ENCODE measurements around the gene SSC4D. TPM values are rescaled to one million over a fixed set of nuclear protein-coding genes. Genes with fewer than 3 reads are reported as not detected.
A peak's percentile ranks its signal among the peaks of the same experiment; 100 is the strongest.

The SSC4D gene
- total and polyA plus RNA-seq, 2 experiments from 2014 or later = 0.43 to 0.66 TPM

DNA sequence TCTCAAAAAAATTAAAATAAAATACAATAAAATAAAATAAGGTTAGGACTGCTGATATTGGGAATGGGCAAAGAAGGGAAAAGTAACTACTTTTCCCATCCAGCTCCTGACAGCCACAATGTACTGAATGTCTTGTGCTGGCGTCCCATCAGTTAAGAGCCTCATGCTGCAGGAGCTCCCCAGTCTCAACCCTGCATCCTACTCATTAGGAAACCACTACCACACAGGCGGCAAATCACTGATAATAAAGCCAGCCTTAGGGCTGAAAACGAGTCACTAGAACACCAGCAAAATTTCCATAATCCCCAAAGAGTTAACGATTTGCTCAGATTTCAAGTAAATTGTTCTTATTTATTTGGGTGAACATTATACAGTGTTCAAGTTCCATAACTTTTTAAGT lies 55.0 kb downstream of the SSC4D start:
- peaks cover 42% of the 10 kb centered on the region for H3K4me1 ChIP-seq (ENCODE audit: insufficient read depth)
- no peak overlapping the region for H2AFZ ChIP-seq
- no peak for TF ChIP-seq EZH2 (IDR thresholded peaks at IDR 0.05; ENCODE audit: insufficient read depth, poor library complexity, severe bottlenecking)
- TF ChIP-seq EZH2phosphoT487 (IDR thresholded peaks at IDR 0.05; ENCODE audit: insufficient read depth, low read depth) = no peak
- peaks cover 63% of the 10 kb centered on the region for H3F3A ChIP-seq (ENCODE audit: insufficient read depth)
- H3K27ac ChIP-seq = no peak overlapping the region
- H4K20me1 ChIP-seq (ENCODE audit: insufficient read depth) = peaks cover 64% of the 10 kb centered on the region; the same call in 1 of the 2 replicates
- H3K4me2 ChIP-seq (ENCODE audit: unreplicated experiment) = no peak overlapping the region
- 69 to 71% methylated on average over 4 of the region's 4 CpGs for WGBS, 2 experiments (ENCODE audit: low coverage in 1 of 2, low lambda C conversion rate in 2 of 2, missing lambda C conversion rate in 2 of 2)
- in situ Hi-C loops (cut with MboI) = no loop called here
- no peak overlapping the region for H3K9ac ChIP-seq
- no peak for DNase-seq
- no peaks in the 10 kb centered on the region for H3K27me3 ChIP-seq (replicated peaks; ENCODE audit: insufficient read depth)
- H3K4me3 ChIP-seq = no peak overlapping the region
- no peaks in the 10 kb centered on the region for H3K9me3 ChIP-seq (ENCODE audit: low read depth)
- H3K36me3 ChIP-seq (ENCODE audit: low read depth) = peaks cover 36% of the 10 kb centered on the region
- H3K9me2 ChIP-seq (ENCODE audit: insufficient read depth) = no peaks in the 10 kb centered on the region
- peaks cover 91% of the 10 kb centered on the region for H3K79me2 ChIP-seq (ENCODE audit: insufficient read depth)

DNA sequence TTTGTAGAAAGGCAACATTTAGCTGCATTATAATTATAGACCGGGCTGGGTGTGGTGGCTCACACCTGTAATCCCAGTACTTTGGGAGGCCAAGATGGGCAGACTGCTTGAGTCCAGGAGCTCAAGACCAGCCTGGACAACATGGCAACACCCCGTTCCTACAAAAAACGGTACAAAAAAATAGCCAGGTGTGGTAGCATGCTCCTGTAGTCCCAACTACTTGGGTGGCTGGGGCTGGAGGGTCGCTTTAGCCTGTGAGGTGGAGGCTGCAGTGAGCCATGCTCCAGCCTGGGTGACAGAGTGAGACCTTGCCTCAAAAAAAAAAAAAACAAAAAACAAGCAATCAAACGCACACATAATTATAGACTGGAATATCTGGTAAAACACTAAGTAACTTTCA lies 55.8 kb downstream of the SSC4D start:
- DNase-seq = no peak

DNA sequence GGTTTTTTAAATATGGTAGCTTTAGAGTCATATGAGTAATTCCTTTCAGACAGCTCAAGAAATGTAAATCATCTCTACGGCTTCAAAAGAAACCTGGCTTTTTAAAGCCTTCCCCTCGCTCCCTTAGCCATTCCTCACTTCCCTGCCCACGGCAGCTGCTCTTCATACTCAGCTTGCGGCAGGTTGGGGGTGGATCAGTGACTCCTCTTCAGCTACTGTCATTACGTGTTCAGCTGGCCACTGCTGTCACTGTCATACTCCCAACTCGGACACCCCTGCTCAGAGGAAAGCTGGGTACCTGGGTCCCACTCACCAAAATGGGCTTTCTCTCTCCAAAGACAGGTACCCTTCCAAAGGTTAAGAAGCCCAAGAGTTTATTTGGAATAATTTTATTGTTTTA lies 57.3 kb downstream of the SSC4D start:
- Histone ChIP-seq H3K9me2 (ENCODE audit: insufficient read depth) (no peaks in the 10 kb centered on the region), H3K27me3 (replicated peaks; ENCODE audit: insufficient read depth) (no peaks in the 10 kb centered on the region), H3K4me2 (ENCODE audit: unreplicated experiment) (peak overlapping the region; percentile 33), H3K79me2 (ENCODE audit: insufficient read depth) (peaks cover 100% of the 10 kb centered on the region), H4K20me1 (ENCODE audit: insufficient read depth) (peaks cover 67% of the 10 kb centered on the region; the same call in 1 of the 2 replicates), H3K9me3 (ENCODE audit: low read depth) (no peaks in the 10 kb centered on the region), H3K4me1 (ENCODE audit: insufficient read depth) (peaks cover 48% of the 10 kb centered on the region), H3K27ac (peak overlapping the region; percentile 57), H3K9ac (no peak overlapping the region), H2AFZ (no peak overlapping the region), H3K4me3 (peak overlapping the region; percentile 16; the same call in 1 of the 2 replicates), H3F3A (ENCODE audit: insufficient read depth) (peaks cover 54% of the 10 kb centered on the region), H3K36me3 (ENCODE audit: low read depth) (peaks cover 53% of the 10 kb centered on the region)
- in situ Hi-C loops (cut with MboI) = no loop called here
- TF ChIP-seq EZH2phosphoT487 (IDR thresholded peaks at IDR 0.05; ENCODE audit: insufficient read depth, low read depth) (no peak), EZH2 (IDR thresholded peaks at IDR 0.05; ENCODE audit: insufficient read depth, poor library complexity, severe bottlenecking) (no peak)
- DNase-seq = peak; percentile 70
- WGBS, 2 experiments (ENCODE audit: low coverage in 1 of 2, low lambda C conversion rate in 2 of 2, missing lambda C conversion rate in 2 of 2) = 41 to 52% methylated on average over 6 of the region's 6 CpGs

More for the DNA sequence above, 55.8 kb downstream of the SSC4D start:
- H2AFZ ChIP-seq = no peak overlapping the region
- 82 to 87% methylated on average over 5 of the region's 5 CpGs for WGBS, 2 experiments (ENCODE audit: low coverage in 1 of 2, low lambda C conversion rate in 2 of 2, missing lambda C conversion rate in 2 of 2)
- peaks cover 44% of the 10 kb centered on the region for H3K4me1 ChIP-seq (ENCODE audit: insufficient read depth)
- TF ChIP-seq EZH2phosphoT487 (IDR thresholded peaks at IDR 0.05; ENCODE audit: insufficient read depth, low read depth) = no peak
- no peak for TF ChIP-seq EZH2 (IDR thresholded peaks at IDR 0.05; ENCODE audit: insufficient read depth, poor library complexity, severe bottlenecking)
- peaks cover 67% of the 10 kb centered on the region; the same call in 1 of the 2 replicates for H4K20me1 ChIP-seq (ENCODE audit: insufficient read depth)
- peaks cover 42% of the 10 kb centered on the region for H3K36me3 ChIP-seq (ENCODE audit: low read depth)
- no peak overlapping the region for H3K4me3 ChIP-seq
- no peaks in the 10 kb centered on the region for H3K9me2 ChIP-seq (ENCODE audit: insufficient read depth)
- peaks cover 63% of the 10 kb centered on the region for H3F3A ChIP-seq (ENCODE audit: insufficient read depth)
- no peak overlapping the region for H3K9ac ChIP-seq
- H3K27me3 ChIP-seq (replicated peaks; ENCODE audit: insufficient read depth) = no peaks in the 10 kb centered on the region
- H3K4me2 ChIP-seq (ENCODE audit: unreplicated experiment) = no peak overlapping the region
- H3K27ac ChIP-seq = no peak overlapping the region
- H3K79me2 ChIP-seq (ENCODE audit: insufficient read depth) = peaks cover 99% of the 10 kb centered on the region
- H3K9me3 ChIP-seq (ENCODE audit: low read depth) = no peaks in the 10 kb centered on the region
- in situ Hi-C loops (cut with MboI) = no loop called here

GRCh38 chr7:76351372-76351771 lies 58.1 kb downstream of the SSC4D start:
- in situ Hi-C loops (cut with MboI) = no loop called here
- Histone ChIP-seq H3K27ac (0 out of 2 replicates have a peak overlapping the region, but pooled peaks have one; percentile 2), H3K9me3 (ENCODE audit: low read depth) (no peaks in the 10 kb centered on the region)

More at GRCh38 chr7:76351372-76351771, 58.1 kb downstream of the SSC4D start:
- DNase-seq = no peak
- Histone ChIP-seq H3K27me3 (replicated peaks; ENCODE audit: insufficient read depth) (no peaks in the 10 kb centered on the region), H3K4me2 (ENCODE audit: unreplicated experiment) (no peak overlapping the region), H3K36me3 (ENCODE audit: low read depth) (peaks cover 58% of the 10 kb centered on the region), H4K20me1 (ENCODE audit: insufficient read depth) (peaks cover 66% of the 10 kb centered on the region; the same call in 1 of the 2 replicates), H3K79me2 (ENCODE audit: insufficient read depth) (peaks cover 100% of the 10 kb centered on the region), H3K4me1 (ENCODE audit: insufficient read depth) (peaks cover 44% of the 10 kb centered on the region), H3F3A (ENCODE audit: insufficient read depth) (peaks cover 51% of the 10 kb centered on the region), H3K9ac (no peak overlapping the region), H3K4me3 (peak overlapping the region; percentile 16; the same call in 1 of the 2 replicates), H2AFZ (no peak overlapping the region), H3K9me2 (ENCODE audit: insufficient read depth) (no peaks in the 10 kb centered on the region)
- 77 to 81% methylated on average over 7 of the region's 7 CpGs for WGBS, 2 experiments (ENCODE audit: low coverage in 1 of 2, low lambda C conversion rate in 2 of 2, missing lambda C conversion rate in 2 of 2)
- no peak for TF ChIP-seq EZH2 (IDR thresholded peaks at IDR 0.05; ENCODE audit: insufficient read depth, poor library complexity, severe bottlenecking)
- no peak for TF ChIP-seq EZH2phosphoT487 (IDR thresholded peaks at IDR 0.05; ENCODE audit: insufficient read depth, low read depth)
